Stimulated activated CD8-positive, alpha-beta memory T cell treated with anti-CD3 and anti-CD28 coated beads, Interleukin-7, amount 100 ng/mL, for 1 hour (primary cell): Measurements from ENCODE around the gene DDI2.
"Not testable (repeated sequence)": the region's sequence is repeated elsewhere in the genome, so short reads cannot be mapped to it uniquely, and the experiment has no call there.

Experiments used
- DNase-seq, 2 donors: peaks; one replicate each; pipeline ENCODE4 v3.0.0-alpha.2; 2020; ENCODE audit warnings: low read depth in 2 of 2

DDI2 gene

GRCh38 chr1:15678578-15678977 is 61.3 kb downstream of the DDI2 start:
- no peak for DNase-seq

GRCh38 chr1:15680131-15680530 is 62.9 kb downstream of the DDI2 start:
- DNase-seq: no peak

GRCh38 chr1:15680561-15681348 is 63.5 kb downstream of the DDI2 start:
- no peak for DNase-seq

- no peak for DNase-seq
Observed at GRCh38 chr1:15681349-15682292, 64.4 kb downstream of the DDI2 start.

GRCh38 chr1:15682936-15683341 is 65.7 kb downstream of the DDI2 start:
- no peak for DNase-seq

- no peak for DNase-seq
Observed at GRCh38 chr1:15683345-15684039, 66.2 kb downstream of the DDI2 start.

GRCh38 chr1:15684042-15684461 is 66.8 kb downstream of the DDI2 start, which contains the start of gene PLEKHM2:
Gene PLEKHM2, plus strand, starts transcription at chr1:15684320. Its CDS starts 239 bp downstream, at chr1:15684559.
- no peak for DNase-seq

- no peak for DNase-seq
Observed at GRCh38 chr1:15684468-15685291, 67.4 kb downstream of the DDI2 start.

- DNase-seq: no peak
Observed at GRCh38 chr1:15685820-15686219, 68.6 kb downstream of the DDI2 start.

GRCh38 chr1:15687446-15687845 is 70.2 kb downstream of the DDI2 start:
- DNase-seq: no peak

- DNase-seq: no peak
Observed at GRCh38 chr1:15690317-15690716, 73.1 kb downstream of the DDI2 start.

GRCh38 chr1:15691434-15692032 is 74.3 kb downstream of the DDI2 start:
- DNase-seq: no peak

GRCh38 chr1:15692121-15692682 is 74.9 kb downstream of the DDI2 start:
- DNase-seq: no peak

GRCh38 chr1:15693371-15693770 is 76.1 kb downstream of the DDI2 start:
- no peak for DNase-seq

- no peak for DNase-seq
Observed at GRCh38 chr1:15696956-15697521, 79.8 kb downstream of the DDI2 start.

GRCh38 chr1:15698201-15698600 is 80.9 kb downstream of the DDI2 start:
- no peak for DNase-seq

GRCh38 chr1:15699321-15699720 is 82.1 kb downstream of the DDI2 start:
- DNase-seq: not testable (repeated sequence)

- no peak for DNase-seq
Observed at GRCh38 chr1:15700508-15700907, 83.2 kb downstream of the DDI2 start.

GRCh38 chr1:15701784-15702183 is 84.5 kb downstream of the DDI2 start:
- no peak for DNase-seq
